ENCODE data around the gene SDK1. TPM values are rescaled to one million over a fixed set of nuclear protein-coding genes. Genes with fewer than 3 reads are reported as not detected.

Gene SDK1
- polyA plus RNA-seq, 2 of the 4 experiments (the other 2 are of a cell fraction): 0.12 to 0.28 TPM

- TF ChIP-seq, protein P1, sequence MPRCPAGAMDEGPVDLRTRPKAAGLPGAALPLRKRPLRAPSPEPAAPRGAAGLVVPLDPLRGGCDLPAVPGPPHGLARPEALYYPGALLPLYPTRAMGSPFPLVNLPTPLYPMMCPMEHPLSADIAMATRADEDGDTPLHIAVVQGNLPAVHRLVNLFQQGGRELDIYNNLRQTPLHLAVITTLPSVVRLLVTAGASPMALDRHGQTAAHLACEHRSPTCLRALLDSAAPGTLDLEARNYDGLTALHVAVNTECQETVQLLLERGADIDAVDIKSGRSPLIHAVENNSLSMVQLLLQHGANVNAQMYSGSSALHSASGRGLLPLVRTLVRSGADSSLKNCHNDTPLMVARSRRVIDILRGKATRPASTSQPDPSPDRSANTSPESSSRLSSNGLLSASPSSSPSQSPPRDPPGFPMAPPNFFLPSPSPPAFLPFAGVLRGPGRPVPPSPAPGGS (IDR thresholded peaks at IDR 0.05): no peak
- TF ChIP-seq, protein P2, sequence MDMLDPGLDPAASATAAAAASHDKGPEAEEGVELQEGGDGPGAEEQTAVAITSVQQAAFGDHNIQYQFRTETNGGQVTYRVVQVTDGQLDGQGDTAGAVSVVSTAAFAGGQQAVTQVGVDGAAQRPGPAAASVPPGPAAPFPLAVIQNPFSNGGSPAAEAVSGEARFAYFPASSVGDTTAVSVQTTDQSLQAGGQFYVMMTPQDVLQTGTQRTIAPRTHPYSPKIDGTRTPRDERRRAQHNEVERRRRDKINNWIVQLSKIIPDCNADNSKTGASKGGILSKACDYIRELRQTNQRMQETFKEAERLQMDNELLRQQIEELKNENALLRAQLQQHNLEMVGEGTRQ (IDR thresholded peaks at IDR 0.05): no peak
- TF ChIP-seq FOXS1 (CRISPR knock-in tag; IDR thresholded peaks at IDR 0.05): no peak
These were observed 154.9 kb downstream of the SDK1 start (continued) for GRCh38 chr7:3455806-3456595.

GRCh38 chr7:3459111-3459510, 158.1 kb downstream of the SDK1 start:
- H3K27ac ChIP-seq: no peak overlapping the region
- H3K4me1 ChIP-seq: no peaks in the 10 kb centered on the region
- TF ChIP-seq JUN (IDR thresholded peaks at IDR 0.05): no peak
- peak; percentile 44 for TF ChIP-seq MAFK (IDR thresholded peaks at IDR 0.05; ENCODE audit: partially characterized antibody)
- ATAC-seq (no peak), DNase-seq (ENCODE audit: low read depth in 1 of 2, low spot score in 1 of 2) (no peak), FAIRE-seq (no peak)
- CTCF ChIA-PET: no interaction called here
- H3K4me2 ChIP-seq: no peak overlapping the region
- POLR2A ChIA-PET: no interaction called here
- H3K9me3 ChIP-seq: no peaks in the 10 kb centered on the region
- H3K4me3 ChIP-seq: no peak overlapping the region
- 21% methylated on average over 2 of the region's 2 CpGs for WGBS (ENCODE audit: missing lambda C conversion rate)

- no peaks in the 10 kb centered on the region for H3K9me3 ChIP-seq
- POLR2A ChIA-PET: no interaction called here
- DNase-seq (ENCODE audit: low read depth in 1 of 2, low spot score in 1 of 2): no peak
- no peak overlapping the region for H3K4me3 ChIP-seq
- H3K4me1 ChIP-seq: no peaks in the 10 kb centered on the region
- ATAC-seq: no peak
- H3K4me2 ChIP-seq: no peak overlapping the region
- H3K27ac ChIP-seq: no peak overlapping the region
- CTCF ChIA-PET: no interaction called here
- 55% methylated on average over 8 of the region's 8 CpGs for WGBS (ENCODE audit: missing lambda C conversion rate)
- no peak for TF ChIP-seq SMC3 (IDR thresholded peaks at IDR 0.05)
- TF ChIP-seq, protein P1 (IDR thresholded peaks at IDR 0.05): no peak
- TF ChIP-seq PHF8 (IDR thresholded peaks at IDR 0.05; ENCODE audit: borderline replicate concordance, low read depth): no peak
- TF ChIP-seq ESRRA (IDR thresholded peaks at IDR 0.05; ENCODE audit: borderline replicate concordance, low read length): no peak
- no peak for TF ChIP-seq EHMT2 (IDR thresholded peaks at IDR 0.05; ENCODE audit: low read depth)
- TF ChIP-seq, protein P3, sequence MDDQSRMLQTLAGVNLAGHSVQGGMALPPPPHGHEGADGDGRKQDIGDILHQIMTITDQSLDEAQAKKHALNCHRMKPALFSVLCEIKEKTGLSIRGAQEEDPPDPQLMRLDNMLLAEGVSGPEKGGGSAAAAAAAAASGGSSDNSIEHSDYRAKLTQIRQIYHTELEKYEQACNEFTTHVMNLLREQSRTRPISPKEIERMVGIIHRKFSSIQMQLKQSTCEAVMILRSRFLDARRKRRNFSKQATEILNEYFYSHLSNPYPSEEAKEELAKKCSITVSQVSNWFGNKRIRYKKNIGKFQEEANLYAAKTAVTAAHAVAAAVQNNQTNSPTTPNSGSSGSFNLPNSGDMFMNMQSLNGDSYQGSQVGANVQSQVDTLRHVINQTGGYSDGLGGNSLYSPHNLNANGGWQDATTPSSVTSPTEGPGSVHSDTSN (IDR thresholded peaks at IDR 0.05): no peak
- no peak for TF ChIP-seq CBX8 (IDR thresholded peaks at IDR 0.05)
- TF ChIP-seq POLR2A (IDR thresholded peaks at IDR 0.05; ENCODE audit: low read length): no peak
- TF ChIP-seq ZSCAN20 (CRISPR knock-in tag; IDR thresholded peaks at IDR 0.05): no peak
- no peak for TF ChIP-seq TFCP2L1 (CRISPR knock-in tag; IDR thresholded peaks at IDR 0.05)
- no peak for TF ChIP-seq HDAC2 (IDR thresholded peaks at IDR 0.05)
- no peak for TF ChIP-seq FOXS1 (CRISPR knock-in tag; IDR thresholded peaks at IDR 0.05)
- no peak for TF ChIP-seq SREBF2 (IDR thresholded peaks at IDR 0.05)
- TF ChIP-seq NFE2L2 (conservative IDR thresholded peaks at IDR 0.05; ENCODE audit: low read length): no peak
- TF ChIP-seq, protein P4, sequence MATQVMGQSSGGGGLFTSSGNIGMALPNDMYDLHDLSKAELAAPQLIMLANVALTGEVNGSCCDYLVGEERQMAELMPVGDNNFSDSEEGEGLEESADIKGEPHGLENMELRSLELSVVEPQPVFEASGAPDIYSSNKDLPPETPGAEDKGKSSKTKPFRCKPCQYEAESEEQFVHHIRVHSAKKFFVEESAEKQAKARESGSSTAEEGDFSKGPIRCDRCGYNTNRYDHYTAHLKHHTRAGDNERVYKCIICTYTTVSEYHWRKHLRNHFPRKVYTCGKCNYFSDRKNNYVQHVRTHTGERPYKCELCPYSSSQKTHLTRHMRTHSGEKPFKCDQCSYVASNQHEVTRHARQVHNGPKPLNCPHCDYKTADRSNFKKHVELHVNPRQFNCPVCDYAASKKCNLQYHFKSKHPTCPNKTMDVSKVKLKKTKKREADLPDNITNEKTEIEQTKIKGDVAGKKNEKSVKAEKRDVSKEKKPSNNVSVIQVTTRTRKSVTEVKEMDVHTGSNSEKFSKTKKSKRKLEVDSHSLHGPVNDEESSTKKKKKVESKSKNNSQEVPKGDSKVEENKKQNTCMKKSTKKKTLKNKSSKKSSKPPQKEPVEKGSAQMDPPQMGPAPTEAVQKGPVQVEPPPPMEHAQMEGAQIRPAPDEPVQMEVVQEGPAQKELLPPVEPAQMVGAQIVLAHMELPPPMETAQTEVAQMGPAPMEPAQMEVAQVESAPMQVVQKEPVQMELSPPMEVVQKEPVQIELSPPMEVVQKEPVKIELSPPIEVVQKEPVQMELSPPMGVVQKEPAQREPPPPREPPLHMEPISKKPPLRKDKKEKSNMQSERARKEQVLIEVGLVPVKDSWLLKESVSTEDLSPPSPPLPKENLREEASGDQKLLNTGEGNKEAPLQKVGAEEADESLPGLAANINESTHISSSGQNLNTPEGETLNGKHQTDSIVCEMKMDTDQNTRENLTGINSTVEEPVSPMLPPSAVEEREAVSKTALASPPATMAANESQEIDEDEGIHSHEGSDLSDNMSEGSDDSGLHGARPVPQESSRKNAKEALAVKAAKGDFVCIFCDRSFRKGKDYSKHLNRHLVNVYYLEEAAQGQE (IDR thresholded peaks at IDR 0.05): no peak
- no peak for TF ChIP-seq E2F6 (IDR thresholded peaks at IDR 0.05; ENCODE audit: borderline replicate concordance, low read depth)
- no peak for FAIRE-seq
These were observed 160.9 kb downstream of the SDK1 start for GRCh38 chr7:3461923-3462322.

All from A549 (cell line).